ENCODE data around the gene URB1. TPM values are rescaled to one million over a fixed set of nuclear protein-coding genes. Genes with fewer than 3 reads are reported as not detected.
A peak's percentile ranks its signal among the peaks of the same experiment; 100 is the strongest.
"Not testable (repeated sequence)": the region's sequence is repeated elsewhere in the genome, so short reads cannot be mapped to it uniquely, and the experiment has no call there.

The URB1 gene
- polyA plus RNA-seq, 1 of the 3 experiments (the other 2 are of a cell fraction): 9.9 TPM

- TF ChIP-seq NRF1 (IDR thresholded peaks at IDR 0.05; ENCODE audit: low read depth, low read length): no peak
- TF ChIP-seq TCF12 (IDR thresholded peaks at IDR 0.05): no peak
- TF ChIP-seq EZH2phosphoT487 (IDR thresholded peaks at IDR 0.05; ENCODE audit: borderline replicate concordance, low read depth): no peak
- peak overlapping the region; percentile 71 for H2AFZ ChIP-seq (ENCODE audit: low read depth)
- peak overlapping the region; percentile 68 for H3K9ac ChIP-seq
- H3K79me2 ChIP-seq (ENCODE audit: insufficient read depth): peaks cover 34% of the 10 kb centered on the region
- H3K27ac ChIP-seq (ENCODE audit: low read depth in 2 of 2, low read length in 1 of 2): peak overlapping the region in 1 of 2 experiments; percentile 11; a peak in 1 of 4 replicates
- ChIA-PET POLR2A (no interaction called here), CTCF (interaction anchor here (1.1 to 1.3 kb wide), 3 partner anchors 16 to 323 kb away, joined by 3 to 8 read pairs (median 6); no protein-coding TSS in a partner anchor)
- H3K4me2 ChIP-seq: peak overlapping the region; percentile 93
- H3K27me3 ChIP-seq (ENCODE audit: insufficient read depth): no peaks in the 10 kb centered on the region
- no peaks in the 10 kb centered on the region for H4K20me1 ChIP-seq (ENCODE audit: insufficient read depth)
- peaks cover 10 to 16% of the 10 kb centered on the region in 2 experiments for H3K36me3 ChIP-seq (replicated peaks in 1 of 2; ENCODE audit: control insufficient read depth in 1 of 2, insufficient read depth in 2 of 2, low read length in 1 of 2)
- H3K9me3 ChIP-seq: no peaks in the 10 kb centered on the region
- peaks cover 12% of the 10 kb centered on the region for H3F3A ChIP-seq (replicated peaks; ENCODE audit: insufficient read depth)
- peak; percentile 38 for DNase-seq
- WGBS (ENCODE audit: low lambda C conversion rate): 4% methylated on average over 9 of the region's 9 CpGs
- peaks cover 0 to 14% of the 10 kb centered on the region in 2 experiments; a peak in 2 of 4 replicates for H3K4me1 ChIP-seq (ENCODE audit: control insufficient read depth in 1 of 2, insufficient read depth in 2 of 2, low read depth in 1 of 2, low read length in 1 of 2)
- no peaks in the 10 kb centered on the region for H3K9me2 ChIP-seq
- H3K4me3 ChIP-seq (ENCODE audit: low read depth in 2 of 2, low read length in 1 of 2): peak overlapping the region; percentile 74 to 83
Observed at GRCh38 chr21:32278103-32278502, 114.7 kb downstream of the URB1 start.

GRCh38 chr21:32276671-32277070 is 116.1 kb downstream of the URB1 start:
- Histone ChIP-seq H3K9ac (no peak overlapping the region), H3F3A (replicated peaks; ENCODE audit: insufficient read depth) (peaks cover 12% of the 10 kb centered on the region), H3K79me2 (ENCODE audit: insufficient read depth) (peaks cover 44% of the 10 kb centered on the region), H3K9me2 (no peaks in the 10 kb centered on the region), H3K4me2 (no peak overlapping the region), H3K9me3 (no peaks in the 10 kb centered on the region), H3K4me3 (ENCODE audit: low read depth in 2 of 2, low read length in 1 of 2) (no peak overlapping the region), H3K27ac (ENCODE audit: low read depth in 2 of 2, low read length in 1 of 2) (no peak overlapping the region), H3K36me3 (replicated peaks in 1 of 2; ENCODE audit: control insufficient read depth in 1 of 2, insufficient read depth in 2 of 2, low read length in 1 of 2) (peaks cover 20 to 29% of the 10 kb centered on the region in 2 experiments), H2AFZ (ENCODE audit: low read depth) (no peak overlapping the region), H4K20me1 (ENCODE audit: insufficient read depth) (no peaks in the 10 kb centered on the region), H3K27me3 (ENCODE audit: insufficient read depth) (no peaks in the 10 kb centered on the region), H3K4me1 (ENCODE audit: control insufficient read depth in 1 of 2, insufficient read depth in 2 of 2, low read depth in 1 of 2, low read length in 1 of 2) (peaks cover 0 to 14% of the 10 kb centered on the region in 2 experiments; a peak in 2 of 4 replicates)
- ChIA-PET CTCF (interaction anchor here (0.9 to 2.7 kb wide), 3 partner anchors 19 to 411 kb away, joined by 3 to 9 read pairs (median 3); no protein-coding TSS in a partner anchor), POLR2A (no interaction called here)
- DNase-seq: no peak
- TF ChIP-seq TAF1 (IDR thresholded peaks at IDR 0.05; ENCODE audit: borderline replicate concordance, low read depth, low read length) (no peak), MEF2A (IDR thresholded peaks at IDR 0.05; ENCODE audit: borderline replicate concordance, low read depth) (no peak), RAD21 (IDR thresholded peaks at IDR 0.05; ENCODE audit: low read length) (no peak), PBX3 (IDR thresholded peaks at IDR 0.05) (no peak)
- 95% methylated on average over 4 of the region's 4 CpGs for WGBS (ENCODE audit: low lambda C conversion rate)

DNA sequence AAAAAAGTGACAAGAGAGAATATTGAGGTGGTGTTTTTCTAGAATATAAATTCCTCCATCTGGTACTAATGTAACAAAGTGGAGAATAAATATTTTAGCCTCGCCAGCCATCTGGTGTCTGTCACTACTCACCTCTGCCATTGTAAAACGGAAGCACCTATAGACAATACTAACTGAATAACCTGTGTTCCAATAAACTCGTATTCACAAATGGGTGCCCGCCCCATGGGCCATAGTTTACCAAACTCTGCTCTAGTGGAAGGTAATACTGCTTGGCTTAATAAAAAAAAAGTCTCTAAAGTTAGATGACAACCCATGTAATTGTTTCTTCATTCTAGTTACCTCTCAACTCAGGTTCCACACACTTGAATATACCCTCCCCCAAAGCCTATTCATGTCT is 122.1 kb downstream of the URB1 start:
- TF ChIP-seq GATA2 (CRISPR knock-in tag; IDR thresholded peaks at IDR 0.05) (no peak), TAF1 (IDR thresholded peaks at IDR 0.05; ENCODE audit: borderline replicate concordance, low read depth, low read length) (no peak), USF2 (IDR thresholded peaks at IDR 0.05; ENCODE audit: borderline replicate concordance, low read depth, low read length) (no peak), FOXM1 (IDR thresholded peaks at IDR 0.05; ENCODE audit: low read depth) (no peak), CHD2 (IDR thresholded peaks at IDR 0.05; ENCODE audit: low read length, partially characterized antibody) (no peak), NRF1 (IDR thresholded peaks at IDR 0.05; ENCODE audit: low read depth, low read length) (no peak)
- Histone ChIP-seq H3K4me3 (ENCODE audit: low read depth in 2 of 2, low read length in 1 of 2) (no peak overlapping the region), H3F3A (replicated peaks; ENCODE audit: insufficient read depth) (no peaks in the 10 kb centered on the region), H3K4me1 (ENCODE audit: control insufficient read depth in 1 of 2, insufficient read depth in 2 of 2, low read depth in 1 of 2, low read length in 1 of 2) (no peaks in the 10 kb centered on the region), H3K36me3 (replicated peaks in 1 of 2; ENCODE audit: control insufficient read depth in 1 of 2, insufficient read depth in 2 of 2, low read length in 1 of 2) (peaks cover 48 to 61% of the 10 kb centered on the region in 2 experiments), H3K27me3 (ENCODE audit: insufficient read depth) (no peaks in the 10 kb centered on the region), H3K4me2 (no peak overlapping the region), H3K9ac (no peak overlapping the region), H2AFZ (ENCODE audit: low read depth) (no peak overlapping the region), H4K20me1 (ENCODE audit: insufficient read depth) (no peaks in the 10 kb centered on the region), H3K79me2 (ENCODE audit: insufficient read depth) (peaks cover 17% of the 10 kb centered on the region), H3K27ac (ENCODE audit: low read depth in 2 of 2, low read length in 1 of 2) (no peak overlapping the region), H3K9me3 (no peaks in the 10 kb centered on the region), H3K9me2 (no peaks in the 10 kb centered on the region)
- ChIA-PET POLR2A (no interaction called here), CTCF (interaction anchor here (1.0 to 1.2 kb wide), 3 partner anchors 9 to 405 kb away, joined by 4 to 6 read pairs (median 4); no protein-coding TSS in a partner anchor)
- DNase-seq: no peak
- 89% methylated on average over 4 of the region's 4 CpGs for WGBS (ENCODE audit: low lambda C conversion rate)

DNA sequence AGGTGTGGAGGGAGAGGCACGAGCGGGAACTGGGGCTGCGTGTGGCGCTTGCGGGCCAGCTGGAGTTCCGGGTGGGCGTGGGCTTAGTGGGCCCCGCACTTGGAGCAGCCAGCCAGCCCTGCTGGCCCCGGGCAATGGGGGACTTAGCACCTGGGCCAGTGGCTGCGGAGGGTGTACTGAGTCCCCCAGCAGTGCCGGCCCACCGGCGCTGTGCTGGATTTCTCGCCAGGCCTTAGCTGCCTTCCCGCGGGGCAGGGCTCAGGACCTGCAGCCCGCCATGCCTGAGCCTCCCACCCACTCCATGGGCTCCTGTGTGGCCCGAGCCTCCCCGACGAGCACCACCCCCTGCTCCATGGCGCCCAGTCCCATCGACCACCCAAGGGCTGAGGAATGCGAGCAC is 127.5 kb downstream of the URB1 start:
- H3K9me3 ChIP-seq; H3K4me3 ChIP-seq (ENCODE audit: low read depth in 2 of 2, low read length in 1 of 2); H3K79me2 ChIP-seq (ENCODE audit: insufficient read depth); H3K27ac ChIP-seq (ENCODE audit: low read depth in 2 of 2, low read length in 1 of 2); DNase-seq; POLR2A ChIA-PET; H3F3A ChIP-seq (replicated peaks; ENCODE audit: insufficient read depth); H2AFZ ChIP-seq (ENCODE audit: low read depth); H3K9ac ChIP-seq; H3K27me3 ChIP-seq (ENCODE audit: insufficient read depth); H3K9me2 ChIP-seq; H3K4me1 ChIP-seq (ENCODE audit: control insufficient read depth in 1 of 2, insufficient read depth in 2 of 2, low read depth in 1 of 2, low read length in 1 of 2); H4K20me1 ChIP-seq (ENCODE audit: insufficient read depth); H3K4me2 ChIP-seq: not testable (repeated sequence)
- peaks cover 24 to 26% of the 10 kb centered on the region in 2 experiments for H3K36me3 ChIP-seq (replicated peaks in 1 of 2; ENCODE audit: control insufficient read depth in 1 of 2, insufficient read depth in 2 of 2, low read length in 1 of 2)
- CTCF ChIA-PET: interaction anchor here (0.6 kb wide), 1 partner anchor 14 kb away, joined by 3 read pairs; the partner anchor contains the start of gene MIS18A
- WGBS (ENCODE audit: low lambda C conversion rate): no CpG with 5 or more reads among the region's 23 CpGs
